ENCODE results near the gene ABCC6.

ABCC6 gene

DNA sequence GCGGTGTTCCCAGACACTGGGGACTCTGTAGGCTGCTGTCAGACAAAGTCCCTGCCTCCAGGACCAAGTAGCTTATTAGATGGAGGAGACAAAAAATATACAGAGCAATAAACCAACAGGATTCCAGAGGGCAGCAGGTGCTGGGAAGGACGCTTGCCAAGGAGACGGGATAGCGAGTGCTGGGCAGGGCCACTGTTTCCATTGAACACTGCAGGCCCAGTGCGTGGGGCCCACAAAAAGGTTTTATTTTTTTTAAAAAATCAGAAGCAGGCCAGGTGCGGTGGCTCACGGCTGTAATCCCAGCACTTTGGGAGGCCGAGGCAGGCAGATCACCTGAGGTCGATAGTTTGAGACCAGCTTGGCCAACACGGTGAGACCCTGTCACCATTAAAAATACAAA, 84.2 kb downstream of the ABCC6 start:
- DNase-seq = no peak

DNA sequence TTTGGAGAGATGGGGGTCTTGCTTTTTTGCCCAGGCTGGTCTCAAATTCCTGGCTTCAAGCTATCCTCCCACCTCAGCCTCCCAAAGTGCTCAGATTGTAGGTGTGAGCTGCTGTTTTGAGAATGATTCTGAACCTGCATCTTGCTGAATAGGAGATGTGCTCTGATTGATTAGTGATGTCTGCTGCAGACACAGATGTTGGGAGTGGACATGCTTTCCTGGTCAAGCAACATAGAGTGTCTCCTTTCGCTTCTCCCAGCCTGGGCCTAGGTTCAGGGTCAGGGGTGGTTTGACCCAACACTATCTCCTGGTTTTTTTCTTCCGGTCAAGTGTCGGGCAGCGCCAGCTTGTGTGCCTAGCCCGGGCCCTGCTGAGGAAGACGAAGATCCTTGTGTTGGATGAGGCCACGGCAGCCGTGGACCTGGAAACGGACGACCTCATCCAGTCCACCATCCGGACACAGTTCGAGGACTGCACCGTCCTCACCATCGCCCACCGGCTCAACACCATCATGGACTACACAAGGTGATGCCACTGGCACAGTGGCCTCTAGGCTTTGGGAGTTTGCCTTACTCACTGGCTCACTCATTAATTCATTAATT, 85.2 kb downstream of the ABCC6 start:
- no peak for DNase-seq

DNA sequence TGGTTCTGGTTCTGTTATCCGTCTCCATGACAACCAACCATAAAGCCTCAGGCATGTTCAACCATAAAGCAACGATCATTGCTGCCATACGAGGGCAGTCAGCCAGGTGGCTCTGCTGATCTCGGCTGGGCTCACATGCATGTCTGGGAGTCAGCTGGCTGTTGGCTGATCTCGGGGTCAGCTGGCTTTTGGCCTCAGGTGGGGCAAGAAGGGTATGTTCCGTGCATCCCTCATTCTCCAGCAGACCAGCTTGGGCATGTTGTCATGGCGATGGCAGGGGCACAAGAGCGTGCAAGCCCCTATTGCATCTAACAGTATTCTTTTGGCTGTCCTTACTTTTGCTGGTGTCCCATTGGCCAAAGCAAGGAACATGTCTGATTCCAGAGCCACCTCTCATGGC, 86.2 kb downstream of the ABCC6 start:
- DNase-seq = no peak

DNA sequence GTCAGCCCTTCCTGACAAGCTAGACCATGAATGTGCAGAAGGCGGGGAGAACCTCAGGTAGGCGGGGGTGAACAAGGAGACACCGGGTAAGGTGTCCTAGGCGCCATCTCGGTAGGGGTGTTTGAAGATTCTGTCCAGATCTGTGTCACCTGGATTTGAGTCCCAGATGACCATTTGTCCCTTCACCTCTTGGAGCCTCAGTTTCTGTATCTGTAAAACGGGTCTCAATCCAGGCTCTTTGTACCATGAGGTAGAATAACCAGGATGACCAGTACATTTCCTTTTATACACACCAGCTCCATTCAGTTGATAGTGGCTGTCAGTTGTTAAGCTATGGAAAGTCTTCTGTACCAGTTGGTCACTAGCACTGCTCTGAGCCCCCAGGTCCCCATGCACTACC, 86.7 kb downstream of the ABCC6 start:
- DNase-seq = no peak

DNA sequence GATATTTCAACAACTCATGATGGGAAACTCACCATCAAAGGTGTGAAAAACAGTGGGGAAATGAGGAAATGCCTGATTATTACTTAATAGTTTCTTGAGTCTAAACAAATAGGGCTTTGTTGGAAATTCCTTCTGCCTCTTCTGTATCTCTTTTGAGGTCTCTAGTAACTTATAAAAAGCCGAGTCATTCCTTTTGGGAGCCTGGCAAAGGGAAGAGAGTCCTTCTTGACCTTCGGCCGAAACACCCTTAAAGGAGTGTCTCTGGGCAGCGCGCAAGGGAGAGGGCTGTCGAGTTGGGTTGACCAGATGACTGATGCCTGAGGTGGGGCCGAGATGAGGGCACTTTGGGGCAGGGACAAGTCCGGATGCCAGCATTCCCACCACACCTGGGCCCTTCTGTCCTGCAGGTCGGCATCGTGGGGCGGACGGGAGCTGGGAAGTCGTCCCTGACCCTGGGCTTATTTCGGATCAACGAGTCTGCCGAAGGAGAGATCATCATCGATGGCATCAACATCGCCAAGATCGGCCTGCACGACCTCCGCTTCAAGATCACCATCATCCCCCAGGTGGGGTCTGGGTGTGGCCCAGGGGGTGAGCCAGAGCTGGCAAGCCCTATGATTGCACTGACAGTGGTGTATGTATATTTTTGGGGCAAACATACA, 89.2 kb downstream of the ABCC6 start:
- DNase-seq = no peak

DNA sequence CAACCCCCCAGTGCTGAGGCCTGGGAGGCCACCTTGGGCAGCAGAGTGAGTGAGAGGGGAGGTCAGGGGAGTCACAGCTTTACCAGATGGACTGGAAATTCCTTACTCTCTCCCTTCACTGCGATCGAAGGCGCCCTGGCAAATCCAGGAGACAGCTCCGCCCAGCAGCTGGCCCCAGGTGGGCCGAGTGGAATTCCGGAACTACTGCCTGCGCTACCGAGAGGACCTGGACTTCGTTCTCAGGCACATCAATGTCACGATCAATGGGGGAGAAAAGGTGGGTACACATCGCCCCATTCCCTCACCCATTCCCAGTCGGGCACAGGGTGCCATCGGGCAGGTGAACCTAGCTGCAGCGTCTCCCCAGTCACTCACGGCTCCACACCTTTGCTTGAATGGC, 91.6 kb downstream of the ABCC6 start:
- DNase-seq = no peak

DNA sequence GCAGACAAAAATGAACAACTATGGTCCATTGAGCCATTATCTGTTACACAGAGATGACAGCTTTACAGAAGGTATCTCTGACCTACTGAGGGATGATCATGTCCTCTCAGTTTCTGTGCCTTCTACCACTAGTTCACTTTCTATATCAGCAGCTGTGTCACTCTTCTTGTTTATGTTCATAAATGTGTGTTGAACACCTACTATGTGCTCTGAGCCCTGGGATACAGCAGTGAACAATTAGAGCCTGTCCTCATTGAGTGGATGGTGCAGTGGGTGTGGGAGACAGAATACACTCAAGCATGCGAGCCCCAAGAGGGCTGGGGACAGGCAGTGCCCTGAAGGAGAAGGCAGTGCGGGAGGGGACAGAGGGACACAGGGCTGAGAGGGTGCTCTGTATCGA, 92.1 kb downstream of the ABCC6 start:
- no peak for DNase-seq

DNA sequence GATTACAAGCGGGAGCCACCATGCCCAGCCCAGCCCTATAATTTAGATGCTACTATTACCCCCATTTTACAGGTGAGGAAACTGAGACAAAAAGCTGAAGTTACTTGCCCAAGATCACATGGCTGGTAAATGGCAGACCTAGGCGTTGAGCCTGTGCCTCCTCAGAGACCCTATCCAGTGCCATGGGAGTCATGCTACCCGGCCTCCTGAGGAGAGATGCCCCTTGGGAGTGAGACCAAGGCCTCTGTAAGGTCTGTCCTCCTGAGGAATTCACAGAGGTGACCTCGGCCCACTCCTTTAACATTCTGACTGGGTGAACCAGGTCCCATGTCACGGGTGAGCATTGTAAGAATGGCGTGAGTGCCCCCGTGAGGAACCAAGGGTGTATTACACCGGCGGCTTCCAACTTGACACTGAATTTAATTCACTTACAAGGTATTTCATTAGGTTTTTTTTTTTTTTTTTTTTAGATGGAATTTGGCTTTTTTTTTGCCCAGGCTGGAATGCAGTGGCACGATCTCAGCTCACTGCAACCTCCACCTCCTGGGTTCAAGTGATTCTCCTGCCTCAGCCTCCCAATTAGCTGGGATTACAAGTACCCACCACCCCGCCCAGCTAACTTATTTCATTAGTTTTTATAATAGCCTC, 95.7 kb downstream of the ABCC6 start:
- no peak for DNase-seq

DNA sequence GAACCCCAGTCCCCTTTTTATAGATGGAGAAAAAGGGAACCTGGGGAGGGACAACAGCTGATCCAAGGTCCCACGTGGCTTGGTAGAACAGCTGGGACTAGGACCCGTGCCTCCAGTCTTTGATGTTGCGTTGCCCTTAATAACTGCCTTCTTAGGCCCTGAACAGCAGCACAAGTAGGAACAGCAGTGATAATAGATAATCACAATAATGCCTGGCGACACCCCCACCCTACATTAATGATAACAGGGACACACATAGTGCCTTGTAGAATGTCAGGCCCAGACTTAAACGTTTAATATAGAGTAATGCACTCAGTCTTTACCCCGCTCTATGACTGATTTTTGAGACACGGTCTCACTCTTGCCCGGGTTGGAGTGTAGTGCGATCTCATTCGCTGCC, 96.4 kb downstream of the ABCC6 start:
- DNase-seq = no peak

DNA sequence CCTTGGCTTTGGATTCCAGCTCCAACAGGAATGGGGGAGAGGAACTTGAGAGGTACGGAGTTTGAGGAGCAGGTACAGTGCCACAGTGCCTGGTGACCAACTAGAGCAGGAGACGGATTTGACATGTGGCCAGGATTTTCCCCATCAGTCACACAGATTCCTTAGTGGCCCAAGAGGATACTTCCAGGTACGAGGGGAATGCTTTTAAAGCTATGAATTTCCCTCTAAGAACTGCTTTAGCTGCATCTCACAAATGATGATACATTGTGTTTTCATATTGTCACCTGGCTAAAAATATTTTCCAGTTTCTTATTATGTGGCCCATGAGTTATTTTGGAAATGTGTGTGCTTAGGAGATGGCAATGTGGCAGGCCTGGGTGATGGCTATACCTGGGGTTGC, 98.3 kb downstream of the ABCC6 start:
- no peak for DNase-seq

DNA sequence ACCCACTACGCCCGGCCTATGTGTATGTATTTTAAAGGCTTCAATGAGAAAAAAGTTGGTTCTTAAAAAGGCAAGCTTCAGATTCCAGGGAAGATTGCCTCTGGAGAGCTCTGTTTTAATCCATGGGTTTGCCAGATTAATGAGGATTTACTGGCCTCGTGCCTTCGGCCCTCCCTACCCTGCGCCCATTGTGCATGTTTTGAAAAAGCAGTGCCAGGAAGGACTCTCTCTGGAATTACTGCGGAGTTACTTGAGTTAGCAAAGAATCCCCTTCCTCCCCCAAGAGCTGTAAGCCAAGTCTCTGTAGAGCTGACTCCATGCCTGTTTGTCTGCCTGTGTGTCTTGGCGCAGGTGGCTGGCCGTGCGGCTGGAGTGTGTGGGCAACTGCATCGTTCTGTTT, 98.9 kb downstream of the ABCC6 start:
- no peak for DNase-seq

DNA sequence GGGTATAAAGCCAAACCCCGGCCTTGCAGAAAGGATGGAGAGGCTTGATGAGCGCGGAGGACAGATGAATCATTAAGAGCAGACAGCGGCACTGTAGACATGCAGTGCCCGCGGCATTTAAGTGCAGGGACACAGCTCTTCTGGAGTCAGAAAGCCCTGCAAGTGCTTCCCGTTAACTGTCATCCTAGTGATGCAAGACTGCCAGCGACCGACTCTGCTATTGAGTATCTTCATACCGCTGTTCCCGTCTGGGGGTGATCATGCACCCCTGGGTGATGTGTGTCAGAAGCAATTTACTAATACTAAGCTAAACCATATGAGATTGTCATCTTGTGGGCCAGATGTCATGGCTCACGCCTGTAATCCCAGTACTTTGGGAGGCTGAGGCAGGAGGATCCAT, 101.0 kb downstream of the ABCC6 start:
- DNase-seq = no peak

DNA sequence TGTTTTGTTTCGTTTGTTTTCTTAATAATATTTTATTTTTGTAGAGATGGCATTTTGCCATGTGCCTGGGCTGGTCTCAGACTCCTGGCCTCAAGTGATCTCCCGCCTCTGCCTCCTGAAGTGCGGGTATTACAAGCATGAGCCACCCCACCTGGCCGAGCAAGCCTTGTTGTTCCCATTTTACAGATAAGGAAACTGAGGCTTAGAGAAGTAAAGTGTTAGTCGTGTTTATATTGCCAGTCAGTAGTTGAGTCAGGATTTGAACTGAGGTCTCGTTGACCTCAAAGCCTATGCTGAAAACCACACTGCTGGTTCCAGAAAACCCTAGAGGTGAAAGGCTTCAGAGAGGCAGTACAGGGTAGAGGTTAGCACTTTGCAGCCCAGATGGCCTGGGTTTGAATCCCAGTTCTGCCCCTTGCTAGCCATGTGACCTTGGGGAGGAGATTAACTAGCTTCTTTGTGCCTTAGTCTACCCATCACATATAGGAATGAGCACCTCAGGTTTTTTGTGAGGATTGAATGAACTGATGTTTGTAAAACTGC, 102.0 kb downstream of the ABCC6 start:
- DNase-seq = no peak

DNA sequence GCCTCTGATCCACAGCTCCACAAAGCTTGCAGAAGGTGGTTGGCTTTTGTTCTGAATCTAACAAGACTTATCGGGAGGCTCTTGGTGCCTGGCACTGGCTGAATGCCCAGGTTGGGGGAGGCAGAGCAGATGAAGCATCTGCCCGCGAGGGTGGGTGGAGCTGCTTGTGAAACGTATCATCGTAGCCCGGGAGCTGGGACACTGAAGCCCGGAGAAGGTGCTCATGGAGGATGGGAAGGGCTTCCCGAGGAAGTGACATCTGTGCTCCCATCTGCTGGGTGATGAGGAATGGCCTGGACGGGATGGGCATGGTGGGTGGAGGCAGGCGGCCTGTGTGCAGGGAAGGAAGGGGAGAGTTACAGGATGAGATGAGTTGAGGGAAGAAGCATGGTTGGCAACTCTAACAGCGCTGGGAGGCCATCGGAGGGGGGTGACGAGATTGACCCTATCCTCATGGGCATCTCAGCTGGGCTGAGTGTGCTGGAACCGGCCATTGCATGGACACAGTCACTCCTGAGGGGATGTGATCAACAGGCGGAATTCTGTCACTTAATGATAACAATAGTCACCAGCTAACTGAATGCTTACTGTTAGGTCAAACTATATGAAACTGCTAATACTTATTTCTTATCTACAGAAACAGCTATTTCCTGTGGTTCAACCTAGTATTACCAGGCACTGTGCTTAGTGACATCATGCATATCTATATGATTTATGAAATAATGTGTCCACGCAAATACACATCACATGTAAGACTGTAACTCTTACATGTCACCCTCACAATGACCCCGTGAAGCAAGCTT, 102.7 kb downstream of the ABCC6 start:
- no peak for DNase-seq

DNA sequence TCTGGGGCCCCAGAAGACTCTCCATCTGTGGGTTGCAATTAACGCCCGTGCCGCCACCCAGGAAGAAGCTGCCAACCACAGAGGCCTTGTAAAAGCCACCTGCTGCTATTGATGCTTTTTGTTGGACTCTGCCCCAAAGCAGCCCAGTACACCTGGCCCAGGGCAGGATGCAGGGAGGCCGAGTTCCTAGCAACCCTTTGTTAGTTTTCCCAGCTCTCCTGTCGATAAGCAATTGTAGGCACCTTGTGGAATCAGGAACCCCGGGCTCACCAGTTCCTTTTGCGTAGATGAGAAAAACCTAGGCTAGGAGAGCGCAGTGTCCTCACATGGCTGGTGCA, 103.3 kb downstream of the ABCC6 start:
- no peak for DNase-seq

DNA sequence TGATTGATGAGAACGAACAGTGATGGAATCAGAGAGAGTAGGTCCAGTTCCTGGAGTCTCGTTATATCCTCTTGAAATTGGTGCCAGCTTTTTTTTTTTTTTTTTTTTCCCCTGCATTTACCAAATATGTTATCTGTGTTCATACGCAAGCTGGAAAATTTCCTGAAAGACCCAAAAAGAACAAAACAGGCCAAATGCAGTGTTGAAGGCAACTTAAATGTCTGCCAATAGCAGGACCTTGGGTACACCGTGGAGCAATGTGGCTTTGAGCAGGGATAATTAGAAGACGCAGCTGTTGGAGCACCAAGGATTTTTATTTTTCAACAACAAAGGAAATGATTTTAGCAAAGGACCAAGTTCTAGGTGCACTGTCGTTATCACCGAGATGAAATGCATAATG, 105.0 kb downstream of the ABCC6 start:
- DNase-seq = no peak

DNA sequence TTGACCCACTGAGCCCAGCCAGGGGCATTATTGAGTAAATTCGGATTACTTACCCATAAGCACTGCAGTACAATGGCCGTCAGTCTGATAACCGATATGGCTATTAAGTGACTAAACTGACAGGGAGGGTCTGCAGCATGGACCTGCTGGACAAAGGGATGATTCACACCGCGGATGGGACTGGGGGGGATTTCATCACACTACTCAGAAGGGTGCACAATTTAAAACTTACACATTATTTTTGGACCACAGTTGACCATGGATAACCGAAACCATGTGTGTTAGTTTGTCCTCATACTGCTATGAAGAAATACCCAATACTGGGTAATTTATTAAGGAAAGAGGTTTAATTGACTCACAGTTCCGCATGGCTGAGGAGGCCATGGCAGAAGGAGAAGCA, 106.5 kb downstream of the ABCC6 start:
- no peak for DNase-seq

DNA sequence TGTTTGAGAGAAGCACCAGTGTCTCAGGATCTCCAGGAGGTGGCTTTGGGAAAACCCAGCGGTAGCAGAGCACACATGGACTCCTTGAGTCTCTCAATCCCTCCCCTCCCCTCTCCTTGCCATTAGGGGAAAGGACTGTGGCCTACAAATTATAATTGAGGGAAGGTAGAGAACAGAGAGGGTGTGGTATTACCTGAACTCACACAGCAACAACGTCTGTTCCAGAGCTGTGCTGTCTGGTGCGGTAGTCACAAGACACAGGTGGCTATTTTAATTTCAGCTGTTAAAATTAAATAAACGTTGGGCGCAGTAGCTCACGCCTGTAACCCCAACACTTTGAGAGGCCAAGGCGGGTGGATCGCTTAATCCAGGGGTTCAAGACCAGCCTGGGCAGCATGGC, 110.2 kb downstream of the ABCC6 start:
- no peak for DNase-seq

DNA sequence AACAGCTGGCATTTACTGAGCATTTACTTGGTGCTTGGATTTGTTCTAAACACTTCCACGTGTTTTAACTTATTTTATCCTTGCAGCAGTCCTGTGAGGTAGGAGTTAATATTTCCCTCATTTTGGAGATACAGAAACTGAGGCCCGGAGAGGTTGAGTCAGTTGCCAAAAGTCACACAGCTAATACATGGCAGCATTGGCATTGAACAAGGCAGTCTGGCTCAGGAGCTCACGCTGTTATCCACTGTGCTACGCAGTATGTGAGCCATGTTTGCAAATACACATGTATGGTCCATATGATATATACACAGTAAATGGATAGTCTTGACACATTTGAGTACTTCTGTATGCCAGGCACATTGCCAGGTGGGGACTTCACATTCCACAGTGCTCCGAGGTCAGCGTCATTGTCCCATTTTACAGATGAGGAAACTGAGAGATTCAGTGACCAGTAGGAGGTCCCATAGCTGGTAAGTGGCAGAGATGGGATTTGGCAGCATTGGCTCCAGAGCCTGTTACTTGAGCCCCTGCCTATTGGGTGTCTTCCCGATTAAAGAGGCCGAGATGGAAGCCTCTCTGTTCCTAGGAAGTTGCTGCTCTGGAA, 110.7 kb downstream of the ABCC6 start:
- no peak for DNase-seq

DNA sequence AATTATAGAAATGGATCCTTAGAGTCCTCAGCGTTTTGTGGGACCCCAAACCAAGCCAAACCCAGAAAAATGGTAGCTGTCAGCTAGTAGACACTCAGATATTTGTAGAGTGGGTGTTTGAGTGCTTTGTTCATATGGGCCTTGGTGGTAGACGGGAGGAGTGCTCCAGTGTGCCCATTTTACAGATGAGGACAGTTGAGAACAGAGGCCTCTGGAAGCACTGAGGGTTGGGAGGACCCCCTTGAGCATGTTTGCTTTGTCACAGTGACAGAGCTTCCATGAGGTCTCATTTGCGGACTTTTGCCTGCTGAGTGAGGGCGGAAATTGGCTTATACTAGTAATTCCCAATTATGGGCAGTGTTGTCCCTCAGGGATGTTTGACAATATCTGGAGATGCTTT, 111.7 kb downstream of the ABCC6 start:
- DNase-seq = no peak

DNA sequence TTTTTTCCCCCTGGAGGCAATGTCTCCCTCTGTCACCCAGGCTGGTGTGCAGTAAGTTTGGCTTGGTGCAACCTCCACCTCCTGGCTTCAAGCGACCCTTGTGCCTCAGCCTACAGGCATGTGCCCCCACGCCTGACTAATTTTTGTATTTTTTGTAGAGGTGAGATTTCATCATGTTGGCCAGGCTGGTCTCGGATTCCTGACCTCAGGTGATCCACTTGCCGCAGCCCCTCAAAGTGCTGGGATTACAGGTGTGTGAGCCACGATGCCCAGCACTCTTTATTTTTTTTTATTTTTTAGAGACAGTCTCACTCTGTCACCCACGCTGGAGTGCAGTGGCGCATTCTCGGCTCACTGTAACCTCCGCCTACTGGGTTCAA, 113.2 kb downstream of the ABCC6 start:
- no peak for DNase-seq

DNA sequence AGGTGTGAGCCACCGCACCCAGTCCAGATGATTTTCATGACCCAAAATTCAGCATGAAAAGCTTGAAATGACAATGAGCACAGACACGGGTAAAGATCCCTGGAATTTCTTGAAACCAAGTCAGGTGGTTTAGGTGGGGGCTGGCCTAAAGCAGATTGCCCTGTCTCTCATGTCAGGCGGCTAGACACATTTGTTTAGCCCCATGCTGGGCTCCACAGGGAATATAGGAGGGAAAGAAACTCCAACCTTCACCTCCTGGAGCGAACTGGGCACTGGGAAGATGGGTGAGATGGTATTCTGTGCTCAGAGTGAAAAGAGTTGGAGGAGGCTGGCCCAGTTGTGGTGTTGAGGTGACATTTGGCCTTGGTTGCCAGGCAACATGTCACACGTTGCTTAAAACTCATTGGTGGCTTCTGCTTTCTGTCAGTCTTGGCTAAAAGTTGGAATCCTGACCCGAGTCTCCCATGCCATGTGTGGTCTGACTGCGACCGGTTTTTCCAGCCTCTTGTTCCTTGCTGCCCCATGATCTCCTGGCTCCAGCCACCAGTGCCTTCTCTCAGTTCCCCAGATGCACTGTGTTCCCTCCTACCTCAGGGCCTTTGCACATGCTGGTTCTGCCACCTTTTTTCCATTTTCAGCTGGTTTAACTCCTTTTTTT, 113.7 kb downstream of the ABCC6 start:
- DNase-seq = no peak

DNA sequence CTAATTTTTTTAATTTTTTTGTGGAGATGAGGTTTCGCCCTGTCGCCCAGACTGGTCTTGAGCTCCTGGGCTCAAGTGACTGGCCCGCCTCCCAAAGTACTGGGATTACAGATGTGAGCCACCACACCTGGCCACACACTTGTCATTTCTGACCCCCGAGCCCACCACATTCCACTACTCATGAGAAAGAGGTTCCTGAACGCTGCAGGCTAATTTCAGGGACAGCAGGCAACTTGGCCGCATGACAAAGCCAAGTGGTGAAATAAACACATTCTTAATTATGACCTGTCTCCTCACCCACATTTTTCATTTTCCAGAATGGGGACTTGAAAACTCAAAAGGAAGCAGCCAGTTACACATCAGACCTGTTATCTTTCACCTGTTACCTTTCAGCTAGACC, 114.5 kb downstream of the ABCC6 start:
- no peak for DNase-seq
